DOHH2 (cell line): ENCODE results near the gene LETM1.

Experiments used
- EZH2phosphoT487 ChIP-seq: fragments of 200-600 bp; sonication (generic); IDR thresholded peaks from 2 replicates; pipeline ENCODE4 v1.6.1; 2017; ENCODE audit warnings: borderline replicate concordance, mild to moderate bottlenecking, antibody characterized with exemption, low read length, moderate library complexity, mixed read lengths
- TF ChIP-seq, protein P1 (sequence below): fragments of 200-600 bp; sonication (generic); IDR thresholded peaks from one replicate; pipeline ENCODE4 v1.5.1; 2014; ENCODE audit warnings: antibody characterized with exemption, mild to moderate bottlenecking, low read depth, low read length; ENCODE audit not compliant: poor library complexity, severe bottlenecking

DNA sequence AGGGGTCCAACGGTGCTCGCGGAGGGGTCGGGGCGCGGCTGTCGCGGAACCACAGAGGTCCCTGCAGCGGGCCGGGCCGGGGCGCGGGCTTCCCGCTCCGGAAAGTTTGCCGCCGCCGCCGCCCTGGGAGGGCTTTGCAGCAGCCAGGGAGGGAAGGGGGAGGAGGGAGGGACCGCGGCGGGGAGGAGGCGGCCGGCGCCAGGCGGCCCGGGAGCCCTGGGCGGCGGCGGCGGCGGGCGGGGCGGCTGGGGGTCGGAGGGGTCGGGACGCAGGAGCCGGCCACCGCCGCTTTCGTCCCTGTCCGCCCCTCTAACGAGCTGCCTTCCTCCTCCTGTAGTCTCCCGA is 62.5 kb downstream of the LETM1 start:
- TF ChIP-seq, protein P1, sequence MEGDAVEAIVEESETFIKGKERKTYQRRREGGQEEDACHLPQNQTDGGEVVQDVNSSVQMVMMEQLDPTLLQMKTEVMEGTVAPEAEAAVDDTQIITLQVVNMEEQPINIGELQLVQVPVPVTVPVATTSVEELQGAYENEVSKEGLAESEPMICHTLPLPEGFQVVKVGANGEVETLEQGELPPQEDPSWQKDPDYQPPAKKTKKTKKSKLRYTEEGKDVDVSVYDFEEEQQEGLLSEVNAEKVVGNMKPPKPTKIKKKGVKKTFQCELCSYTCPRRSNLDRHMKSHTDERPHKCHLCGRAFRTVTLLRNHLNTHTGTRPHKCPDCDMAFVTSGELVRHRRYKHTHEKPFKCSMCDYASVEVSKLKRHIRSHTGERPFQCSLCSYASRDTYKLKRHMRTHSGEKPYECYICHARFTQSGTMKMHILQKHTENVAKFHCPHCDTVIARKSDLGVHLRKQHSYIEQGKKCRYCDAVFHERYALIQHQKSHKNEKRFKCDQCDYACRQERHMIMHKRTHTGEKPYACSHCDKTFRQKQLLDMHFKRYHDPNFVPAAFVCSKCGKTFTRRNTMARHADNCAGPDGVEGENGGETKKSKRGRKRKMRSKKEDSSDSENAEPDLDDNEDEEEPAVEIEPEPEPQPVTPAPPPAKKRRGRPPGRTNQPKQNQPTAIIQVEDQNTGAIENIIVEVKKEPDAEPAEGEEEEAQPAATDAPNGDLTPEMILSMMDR = no peak
- TF ChIP-seq EZH2phosphoT487 = no peak
